Astrocyte (in vitro differentiated cells and primary cell): ENCODE measurements around the gene SAA2. TPM values are rescaled to one million over a fixed set of nuclear protein-coding genes. Genes with fewer than 3 reads are reported as not detected.
"Not testable (repeated sequence)": the region's sequence is repeated elsewhere in the genome, so short reads cannot be mapped to it uniquely, and the experiment has no call there.

Experiments
- DNase-seq: peaks from one replicate; pipeline ENCODE4 v3.0.0-alpha.2; 2010; ENCODE audit warnings: low read depth
- FAIRE-seq: peaks from 2 replicates; lab custom pipeline; 2011; peaks lifted over from hg19 to GRCh38; lab: Jason Lieb, UNC
- H2AFZ ChIP-seq: 2 replicates; pipeline ENCODE4 v1.6.0; 2012; ENCODE audit warnings: low read depth, low read length, inconsistent platforms
- H3K27ac ChIP-seq: 2 replicates; pipeline ENCODE4 v1.5.1; 2011; ENCODE audit warnings: low read depth, low read length, inconsistent platforms
- H3K27me3 ChIP-seq: 2 replicates; pipeline ENCODE4 v1.6.0; 2011; ENCODE audit warnings: low read length, inconsistent platforms; ENCODE audit not compliant: insufficient read depth
- H3K36me3 ChIP-seq: 2 replicates; pipeline ENCODE4 v1.5.1; 2011; ENCODE audit warnings: low read length, inconsistent platforms; ENCODE audit not compliant: insufficient read depth
- H3K4me1 ChIP-seq: 2 replicates; pipeline ENCODE4 v1.5.1; 2011; ENCODE audit warnings: low read length, inconsistent platforms; ENCODE audit not compliant: insufficient read depth
- H3K4me2 ChIP-seq: 2 replicates; pipeline ENCODE4 v1.6.0; 2012; ENCODE audit warnings: low read length, inconsistent platforms
- H3K4me3 ChIP-seq: 2 replicates; pipeline ENCODE4 v1.5.1; 2011; ENCODE audit warnings: low read depth, mild to moderate bottlenecking, low read length, inconsistent platforms; ENCODE audit not compliant: insufficient read depth
- H3K79me2 ChIP-seq: 2 replicates; pipeline ENCODE4 v1.6.0; 2012; ENCODE audit warnings: mild to moderate bottlenecking, low read length, inconsistent platforms; ENCODE audit not compliant: insufficient read depth
- H3K9ac ChIP-seq: 2 replicates; pipeline ENCODE4 v1.6.0; 2012; ENCODE audit warnings: mild to moderate bottlenecking, low read length, inconsistent platforms
- H3K9me3 ChIP-seq: 2 replicates; pipeline ENCODE4 v1.5.1; 2012; ENCODE audit warnings: low read depth, mild to moderate bottlenecking, low read length, inconsistent platforms; ENCODE audit not compliant: insufficient read depth
- H4K20me1 ChIP-seq: 2 replicates; pipeline ENCODE4 v1.6.0; 2012; ENCODE audit warnings: low read length, inconsistent platforms; ENCODE audit not compliant: insufficient read depth
- H3K27ac Mint-ChIP-seq: one replicate; pipeline ENCODE4 v1.8.0; 2021; ENCODE audit warnings: mild to moderate bottlenecking, mixed read lengths; ENCODE audit not compliant: unreplicated experiment
- H3K27me3 Mint-ChIP-seq: one replicate; pipeline ENCODE4 v1.8.0; 2021; ENCODE audit warnings: low read depth, mixed read lengths; ENCODE audit not compliant: unreplicated experiment
- H3K36me3 Mint-ChIP-seq: one replicate; pipeline ENCODE4 v1.8.0; 2021; ENCODE audit warnings: low read depth, mixed read lengths; ENCODE audit not compliant: unreplicated experiment
- H3K4me1 Mint-ChIP-seq: one replicate; pipeline ENCODE4 v1.8.0; 2021; ENCODE audit warnings: low read depth, mixed read lengths; ENCODE audit not compliant: unreplicated experiment
- H3K4me3 Mint-ChIP-seq: one replicate; pipeline ENCODE4 v1.8.0; 2021; ENCODE audit warnings: mild to moderate bottlenecking, moderate library complexity, mixed read lengths; ENCODE audit not compliant: unreplicated experiment
- H3K9me3 Mint-ChIP-seq: one replicate; pipeline ENCODE4 v1.8.0; 2021; ENCODE audit warnings: mild to moderate bottlenecking, mixed read lengths; ENCODE audit not compliant: unreplicated experiment
- CTCF ChIP-seq: IDR thresholded peaks from 2 replicates; pipeline ENCODE4 v1.5.1; 2011; ENCODE audit warnings: low read depth, mild to moderate bottlenecking, inconsistent platforms, low read length, moderate library complexity; ENCODE audit not compliant: insufficient read depth
- EZH2 ChIP-seq: IDR thresholded peaks from 2 replicates; pipeline ENCODE4 v1.6.1; 2012; ENCODE audit warnings: mild to moderate bottlenecking, low read length, inconsistent platforms; ENCODE audit not compliant: insufficient read depth
- total RNA-seq: library from RNA; stranded (reverse); gene quantifications from 2 replicates; pipeline ENCODE4 v1.2.1, GENCODE V29; 2021

The SAA2 gene
- total RNA-seq, 1 donor from 2014 or later = not detected

GRCh38 chr11:18204220-18204619 is 44.2 kb downstream of the SAA2 start:
- DNase-seq (no peak), FAIRE-seq (no peak)
- Histone ChIP-seq H3K36me3 (no peaks in the 10 kb centered on the region), H3K4me2 (no peak overlapping the region), H3K9me3 (no peaks in the 10 kb centered on the region), H4K20me1 (no peaks in the 10 kb centered on the region), H3K27me3 (peaks cover 2% of the 10 kb centered on the region), H3K4me1 (no peaks in the 10 kb centered on the region), H3K4me3 (no peak overlapping the region), H3K9ac (no peak overlapping the region), H2AFZ (no peak overlapping the region), H3K79me2 (no peaks in the 10 kb centered on the region), H3K27ac (no peak overlapping the region)
- no peak overlapping the region for H3K4me3 Mint-ChIP-seq
- no peak for TF ChIP-seq EZH2
- no peak for TF ChIP-seq CTCF
- no peaks in the 10 kb centered on the region for H3K4me1 Mint-ChIP-seq
- H3K27ac Mint-ChIP-seq = no peak overlapping the region
- peaks cover 9% of the 10 kb centered on the region for H3K27me3 Mint-ChIP-seq
- no peaks in the 10 kb centered on the region for H3K36me3 Mint-ChIP-seq
- H3K9me3 Mint-ChIP-seq = peaks cover 13% of the 10 kb centered on the region

- H3K27me3 Mint-ChIP-seq = peaks cover 8% of the 10 kb centered on the region
- H2AFZ ChIP-seq = no peak overlapping the region
These were observed 44.7 kb downstream of the SAA2 start for GRCh38 chr11:18203723-18204122.

GRCh38 chr11:18197738-18198137 is 50.7 kb downstream of the SAA2 start:
- H3K9me3 Mint-ChIP-seq = peaks cover 13% of the 10 kb centered on the region
- not testable (repeated sequence) for H3K27me3 ChIP-seq, H3K36me3 Mint-ChIP-seq, H3K9me3 ChIP-seq, H3K4me3 Mint-ChIP-seq, H3K4me3 ChIP-seq, H3K79me2 ChIP-seq, H4K20me1 ChIP-seq, FAIRE-seq, H3K4me2 ChIP-seq, H3K27ac ChIP-seq, H3K36me3 ChIP-seq, H3K4me1 ChIP-seq, H3K9ac ChIP-seq, H2AFZ ChIP-seq, H3K27ac Mint-ChIP-seq, DNase-seq, H3K4me1 Mint-ChIP-seq
- H3K27me3 Mint-ChIP-seq = peaks cover 15% of the 10 kb centered on the region

More at GRCh38 chr11:18203723-18204122, 44.7 kb downstream of the SAA2 start:
- Histone ChIP-seq H3K79me2 (no peaks in the 10 kb centered on the region), H3K9ac (no peak overlapping the region), H3K4me2 (no peak overlapping the region), H3K27me3 (peaks cover 2% of the 10 kb centered on the region), H3K27ac (no peak overlapping the region), H3K36me3 (no peaks in the 10 kb centered on the region), H3K4me3 (no peak overlapping the region), H3K9me3 (no peaks in the 10 kb centered on the region), H4K20me1 (no peaks in the 10 kb centered on the region), H3K4me1 (no peaks in the 10 kb centered on the region)
- H3K27ac Mint-ChIP-seq = no peak overlapping the region
- FAIRE-seq (no peak), DNase-seq (no peak)
- H3K4me3 Mint-ChIP-seq = no peak overlapping the region
- no peaks in the 10 kb centered on the region for H3K36me3 Mint-ChIP-seq
- H3K9me3 Mint-ChIP-seq = peaks cover 13% of the 10 kb centered on the region
- TF ChIP-seq CTCF = peak; percentile 21
- no peak for TF ChIP-seq EZH2
- H3K4me1 Mint-ChIP-seq = no peaks in the 10 kb centered on the region
